Measurements from ENCODE around the gene FBXW12.

GRCh38 chr3:48413611-48414010 is 41.6 kb downstream of the FBXW12 start:
- TF ChIP-seq CTCF (conservative IDR thresholded peaks at IDR 0.05; ENCODE audit: low read depth, low read length) = no peak
- no peak for TF ChIP-seq EZH2phosphoT487 (IDR thresholded peaks at IDR 0.05; ENCODE audit: borderline replicate concordance, low read length)
